AG08395 (cell line): ENCODE data around the gene GALNT15.
A peak's percentile ranks its signal among the peaks of the same experiment; 100 is the strongest.

Experiments
- DNase-seq: peaks from one replicate; pipeline ENCODE4 v3.0.0; 2012; ENCODE audit warnings: mixed read lengths, low spot score

GALNT15 gene

DNA sequence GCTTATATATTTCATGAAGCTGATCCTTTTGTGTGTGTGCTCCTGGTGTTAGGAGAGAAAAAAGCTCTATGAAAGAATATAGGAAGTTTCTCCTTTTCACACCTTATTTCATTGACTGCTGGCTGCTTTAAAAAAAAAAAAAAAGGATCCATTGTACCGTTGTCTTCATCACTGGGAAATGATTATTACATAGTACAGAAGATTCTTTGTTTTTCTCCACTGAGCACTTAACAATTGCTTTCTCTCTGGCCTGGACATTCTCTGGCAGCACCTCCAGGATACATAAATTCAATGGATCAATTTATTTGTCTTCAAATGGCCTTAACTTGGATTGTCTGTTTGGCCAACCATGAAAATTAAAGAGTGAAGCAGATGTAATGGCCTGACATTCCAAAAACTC, 53.1 kb downstream of the GALNT15 start:
- no peak for DNase-seq

DNA sequence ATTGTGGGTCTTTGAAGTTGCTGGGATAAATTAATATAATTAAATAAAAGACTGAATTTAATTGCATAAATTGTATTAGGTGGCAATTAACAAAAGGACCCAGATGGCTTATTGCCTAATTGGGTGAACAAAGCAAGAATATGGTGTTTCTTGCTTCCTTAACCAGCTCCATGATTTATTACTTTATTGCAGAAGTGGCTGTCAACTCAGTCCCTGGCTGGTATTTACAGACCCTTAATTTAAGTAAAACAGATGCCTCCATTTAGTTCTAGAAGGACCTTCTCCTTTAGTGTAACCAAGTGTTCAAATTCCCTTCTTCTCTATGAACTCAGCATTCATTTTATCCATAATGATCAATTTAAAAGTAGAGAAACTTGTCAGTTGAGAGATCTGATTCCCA, 55.2 kb downstream of the GALNT15 start:
- DNase-seq = no peak

DNA sequence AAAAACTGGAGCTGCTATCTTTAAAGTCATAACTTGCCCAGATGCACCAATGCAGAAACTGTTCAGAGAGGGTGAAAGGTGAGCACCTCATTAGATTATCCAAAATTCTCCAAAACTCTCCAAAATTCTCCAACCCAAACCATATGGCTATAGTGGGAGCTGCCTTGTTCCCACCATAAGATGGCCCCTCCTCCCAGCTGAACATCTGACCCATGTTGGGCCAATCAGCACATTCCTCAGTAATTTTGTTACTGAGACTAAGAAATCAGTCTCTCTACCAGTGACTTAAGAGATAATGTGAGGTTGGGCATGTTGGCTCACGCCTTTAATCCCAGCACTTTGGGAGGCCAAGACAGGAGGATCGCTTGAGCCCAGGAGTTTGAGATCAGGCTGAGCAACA, 57.5 kb downstream of the GALNT15 start:
- no peak for DNase-seq

DNA sequence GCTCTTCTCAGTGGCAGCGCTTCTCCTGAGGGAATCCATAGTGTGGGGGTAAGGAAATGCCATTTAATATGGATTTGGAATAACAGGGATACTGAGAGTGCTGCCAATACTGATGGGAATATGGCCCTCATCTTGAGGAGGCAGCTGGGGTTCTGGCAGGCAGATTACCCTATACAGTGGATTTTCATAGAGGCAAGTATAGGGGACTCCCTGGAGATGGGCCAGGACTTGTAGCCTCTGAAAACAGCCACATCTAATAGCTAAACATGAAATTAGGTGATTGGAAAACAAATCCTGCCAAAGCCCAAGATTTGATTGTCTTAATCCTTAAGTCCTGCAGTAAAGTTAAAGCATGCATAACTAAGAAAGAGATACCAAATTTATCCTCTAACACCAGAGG, 59.3 kb downstream of the GALNT15 start:
- no peak for DNase-seq

DNA sequence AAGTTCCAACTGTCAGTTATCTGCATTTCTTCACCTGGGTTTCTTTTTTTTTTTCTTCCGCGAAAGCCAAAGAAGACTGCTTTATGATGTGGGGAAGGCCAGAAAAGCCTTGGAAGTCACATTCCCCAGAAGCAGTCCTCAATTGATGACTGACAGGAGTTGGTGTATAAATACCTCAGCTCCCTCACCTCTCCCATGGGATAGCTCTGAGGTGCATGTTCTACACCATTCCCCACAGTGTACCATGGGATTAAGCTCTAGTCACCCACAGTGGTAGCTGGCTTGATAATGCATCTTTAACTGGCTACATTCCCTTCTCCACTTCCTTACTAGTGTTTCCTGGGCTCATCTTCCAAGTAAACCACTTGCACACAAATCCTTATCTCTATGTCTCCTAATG, 59.8 kb downstream of the GALNT15 start:
- no peak for DNase-seq

DNA sequence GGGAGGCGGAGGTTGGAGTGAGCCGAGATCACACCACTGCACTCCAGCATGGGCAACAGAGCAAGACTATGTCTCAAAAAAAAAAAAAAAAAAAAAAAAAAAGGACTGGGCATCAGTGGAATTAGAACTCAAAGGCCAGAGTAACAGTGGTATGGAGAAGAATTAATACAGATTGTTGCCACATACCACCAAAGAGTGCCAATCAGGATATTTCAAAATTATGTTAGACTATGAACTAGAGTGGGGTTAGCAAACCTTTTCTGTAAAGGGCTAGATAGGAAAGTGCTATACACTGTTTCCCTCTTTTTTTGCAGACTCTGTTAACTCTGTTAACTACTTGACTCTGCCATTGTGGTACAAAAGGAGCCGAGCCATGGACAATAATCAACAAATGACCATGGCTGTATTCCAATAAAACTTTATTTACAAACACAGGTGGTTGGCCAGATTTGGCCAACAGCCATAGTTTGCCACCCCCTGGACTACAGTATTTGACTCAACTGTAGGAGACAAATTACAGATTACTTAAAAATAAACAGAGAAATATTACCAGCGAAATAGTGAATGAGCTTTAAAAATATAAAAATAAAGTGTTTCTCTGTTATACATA, 61.7 kb downstream of the GALNT15 start:
- DNase-seq = no peak

DNA sequence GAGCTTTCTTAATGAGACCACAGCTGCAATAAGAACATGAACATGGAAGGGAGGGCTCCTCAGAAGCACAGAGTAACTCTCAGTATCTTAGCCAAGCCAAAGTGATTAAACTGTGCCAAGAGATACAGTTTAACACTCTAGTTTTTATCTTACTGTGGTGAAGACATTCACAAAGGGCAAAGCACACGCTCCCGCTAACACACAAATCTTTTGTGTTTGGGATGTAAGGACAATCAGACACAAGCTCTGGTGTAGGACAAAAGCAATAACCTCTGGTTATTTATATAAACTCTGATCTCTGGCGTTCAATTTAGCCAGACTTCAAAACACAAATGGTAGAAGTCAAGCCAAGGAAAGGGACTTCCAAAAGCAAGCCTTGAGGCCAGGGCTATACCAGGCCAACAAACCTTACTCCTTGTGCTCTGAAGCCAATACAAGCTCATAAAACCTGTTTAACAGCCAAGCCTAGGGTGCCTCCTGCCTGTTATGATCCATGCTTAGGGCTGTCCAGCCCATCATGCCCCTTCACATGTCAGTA, 62.4 kb downstream of the GALNT15 start:
- DNase-seq = no peak

DNA sequence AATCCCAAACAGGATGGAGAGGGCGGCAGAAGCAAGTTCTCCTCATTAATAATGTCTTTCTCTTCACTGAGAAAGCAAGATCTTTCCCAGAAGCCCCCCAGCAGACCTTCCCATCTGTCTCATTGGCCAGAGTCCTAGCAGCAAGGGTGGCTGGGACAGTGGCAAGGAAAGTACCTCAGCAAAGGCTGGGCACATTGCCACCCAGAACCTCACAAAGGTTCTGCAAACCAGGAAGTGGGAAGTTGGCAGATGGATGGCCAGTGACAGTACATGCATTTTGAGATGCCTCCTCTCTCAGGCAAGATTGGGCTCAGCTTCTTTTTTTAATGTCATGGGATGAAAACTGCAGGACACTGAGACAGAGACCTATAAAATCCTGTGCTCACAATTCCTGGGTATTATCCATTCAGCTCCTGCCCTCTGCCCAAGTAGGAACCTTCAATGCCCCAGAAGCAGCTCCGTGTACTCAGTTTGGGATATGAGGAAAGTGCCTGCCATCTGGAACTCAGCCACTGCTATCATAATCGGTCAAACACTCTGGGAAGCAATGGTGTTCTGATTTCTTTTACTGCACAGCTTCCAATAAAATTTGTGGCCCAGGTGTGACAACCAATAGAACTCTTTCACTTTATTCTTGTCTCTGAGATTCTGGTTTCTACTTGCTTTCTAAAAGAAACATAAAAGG, 64.7 kb downstream of the GALNT15 start:
- DNase-seq = peak; percentile 7

DNA sequence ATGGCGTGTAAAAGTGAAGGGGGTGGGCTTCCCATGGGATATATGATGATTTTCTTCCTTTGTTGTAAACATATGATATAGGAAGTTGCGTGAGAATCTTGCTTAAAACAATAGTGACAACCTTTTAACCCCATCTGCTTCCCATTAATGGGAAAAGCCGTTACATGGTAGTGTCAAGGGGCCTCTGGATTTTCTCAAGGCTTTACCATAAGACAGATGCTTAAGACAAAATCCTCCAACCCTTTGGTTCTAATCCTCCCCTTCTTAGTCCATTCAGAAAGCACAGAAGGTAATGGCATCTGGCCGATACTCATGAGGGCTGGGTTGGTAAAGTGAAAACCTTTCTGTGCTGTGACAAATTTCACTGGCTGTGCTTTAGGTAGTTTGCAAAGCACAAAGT, 65.3 kb downstream of the GALNT15 start:
- peak; percentile 20 for DNase-seq

DNA sequence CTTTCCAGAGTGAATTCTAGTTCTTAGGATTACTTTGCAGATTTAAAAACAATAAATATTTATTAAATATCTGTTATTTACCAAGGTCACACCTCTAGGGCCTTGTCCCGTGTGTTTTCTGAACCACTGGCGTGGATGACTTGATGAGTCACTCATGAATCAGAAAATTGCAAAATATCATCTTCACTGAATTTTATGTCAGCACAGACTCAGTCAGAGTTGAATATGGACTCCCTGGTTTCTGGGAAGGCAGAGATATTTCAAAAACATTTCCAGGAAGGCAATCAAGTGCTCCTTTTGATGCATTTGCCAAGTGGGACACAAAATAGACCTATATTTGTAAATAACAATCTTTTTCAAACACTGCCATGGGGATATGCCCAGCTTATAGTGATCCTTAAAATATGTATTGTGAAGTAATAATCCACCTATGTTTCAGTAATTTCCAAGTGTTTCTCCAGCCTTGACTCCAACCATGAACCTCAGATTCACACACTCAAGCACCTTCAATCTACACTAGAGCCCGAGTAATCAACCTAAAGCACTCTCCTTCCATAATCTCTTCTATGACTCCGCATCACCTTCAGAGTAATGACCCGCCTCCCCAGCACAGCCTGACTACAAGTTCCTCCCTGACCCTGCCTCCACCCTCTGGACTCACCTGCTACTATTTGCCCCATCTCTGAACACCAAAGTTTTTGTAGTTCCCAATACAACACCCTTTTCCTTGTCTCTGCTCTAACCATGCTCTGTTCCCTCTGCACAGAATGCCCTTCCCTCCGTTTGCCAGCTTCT, 65.9 kb downstream of the GALNT15 start:
- DNase-seq = peak; percentile 84

DNA sequence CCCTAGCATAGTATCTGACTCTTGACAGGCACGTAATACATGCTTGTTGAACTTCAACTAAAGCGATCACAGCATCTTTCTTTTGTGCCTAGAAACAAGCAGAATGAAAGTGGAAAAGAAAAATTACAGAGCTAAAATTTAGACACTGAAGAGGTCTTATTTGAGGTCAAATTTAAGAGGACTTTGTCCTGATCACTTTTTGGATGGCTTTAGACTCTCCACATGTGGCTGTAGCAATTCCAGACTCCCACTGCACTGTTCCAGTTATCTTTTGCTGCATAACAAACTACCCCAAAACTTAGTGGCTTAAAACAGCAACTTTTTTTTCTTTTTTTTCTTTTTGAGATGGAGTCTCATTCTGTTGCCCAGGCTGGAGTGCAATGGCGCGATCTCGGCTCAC, 66.7 kb downstream of the GALNT15 start:
- DNase-seq = no peak

DNA sequence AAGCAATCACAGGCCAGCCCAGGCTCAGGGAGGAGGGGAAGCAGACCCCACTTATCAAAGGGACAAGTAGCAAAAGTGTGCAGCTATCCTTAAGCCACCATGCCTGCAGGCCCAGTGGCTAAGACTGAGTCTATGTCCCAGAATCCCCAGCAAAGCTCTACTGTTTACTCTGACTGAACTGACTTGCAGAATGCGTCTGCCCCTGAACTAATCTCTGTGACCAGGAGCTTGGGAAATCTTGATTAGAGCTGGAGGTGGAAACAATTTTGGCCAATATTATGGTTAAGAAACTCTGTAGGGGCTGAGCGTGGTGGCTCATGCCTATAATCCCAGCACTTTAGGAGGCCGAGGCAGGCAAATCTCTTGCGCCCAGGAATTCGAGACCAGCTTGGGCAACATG, 67.7 kb downstream of the GALNT15 start:
- no peak for DNase-seq

DNA sequence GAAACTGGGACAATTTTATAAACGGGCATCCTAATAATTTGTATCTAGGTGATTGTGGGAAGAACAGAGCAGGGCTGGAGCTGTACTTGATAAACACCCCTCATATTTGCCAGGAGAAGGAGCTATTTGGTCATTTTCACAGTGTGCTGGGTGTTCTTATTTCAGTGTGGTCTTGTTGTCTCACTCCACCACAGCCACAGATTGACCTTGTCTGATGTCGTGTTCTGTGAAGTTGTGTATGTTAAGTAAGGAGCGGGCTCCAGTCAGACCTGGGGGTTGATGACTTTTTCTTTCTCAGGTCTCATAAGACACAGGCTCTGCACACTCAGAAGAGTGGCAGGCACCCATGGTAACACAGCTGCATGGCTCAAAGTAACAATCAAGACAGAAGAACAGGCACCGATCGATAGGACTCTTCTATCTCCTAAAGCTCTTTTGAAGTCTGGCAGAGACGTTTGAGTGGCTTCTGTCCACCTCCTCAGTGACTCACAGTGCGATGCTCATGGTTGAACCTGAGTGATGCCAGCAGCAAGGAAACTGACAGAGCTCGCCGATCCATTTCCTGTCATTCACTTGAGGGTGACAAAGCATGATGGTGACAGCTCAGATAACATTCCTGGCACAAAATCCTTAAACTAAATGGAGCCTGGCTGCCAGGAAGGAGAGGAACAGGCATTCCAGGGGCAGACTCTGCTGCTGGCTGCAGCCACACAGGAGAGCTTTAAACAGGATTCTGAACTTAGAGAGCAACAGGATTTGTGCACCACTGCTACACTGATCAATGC, 69.4 kb downstream of the GALNT15 start:
- DNase-seq = peak; percentile 25

DNA sequence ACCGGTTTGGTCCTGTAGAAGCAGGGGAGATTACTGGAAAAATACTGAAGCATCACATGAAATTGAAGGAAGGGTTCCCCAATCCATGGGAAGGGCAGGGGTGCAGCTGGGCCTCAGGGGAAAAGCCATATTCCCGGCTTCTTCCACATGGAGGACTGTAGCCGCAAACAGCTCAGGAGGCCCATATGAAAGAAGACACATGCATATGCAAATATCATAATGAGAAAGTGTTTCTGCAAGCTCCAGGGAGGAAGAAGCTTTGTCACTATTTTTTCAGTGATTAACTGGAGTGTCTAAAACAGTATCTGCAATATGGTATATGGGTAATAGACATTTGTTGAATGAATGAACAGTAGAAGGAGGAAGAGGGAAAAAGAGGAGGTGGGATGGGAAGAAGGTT, 71.1 kb downstream of the GALNT15 start:
- DNase-seq = no peak

DNA sequence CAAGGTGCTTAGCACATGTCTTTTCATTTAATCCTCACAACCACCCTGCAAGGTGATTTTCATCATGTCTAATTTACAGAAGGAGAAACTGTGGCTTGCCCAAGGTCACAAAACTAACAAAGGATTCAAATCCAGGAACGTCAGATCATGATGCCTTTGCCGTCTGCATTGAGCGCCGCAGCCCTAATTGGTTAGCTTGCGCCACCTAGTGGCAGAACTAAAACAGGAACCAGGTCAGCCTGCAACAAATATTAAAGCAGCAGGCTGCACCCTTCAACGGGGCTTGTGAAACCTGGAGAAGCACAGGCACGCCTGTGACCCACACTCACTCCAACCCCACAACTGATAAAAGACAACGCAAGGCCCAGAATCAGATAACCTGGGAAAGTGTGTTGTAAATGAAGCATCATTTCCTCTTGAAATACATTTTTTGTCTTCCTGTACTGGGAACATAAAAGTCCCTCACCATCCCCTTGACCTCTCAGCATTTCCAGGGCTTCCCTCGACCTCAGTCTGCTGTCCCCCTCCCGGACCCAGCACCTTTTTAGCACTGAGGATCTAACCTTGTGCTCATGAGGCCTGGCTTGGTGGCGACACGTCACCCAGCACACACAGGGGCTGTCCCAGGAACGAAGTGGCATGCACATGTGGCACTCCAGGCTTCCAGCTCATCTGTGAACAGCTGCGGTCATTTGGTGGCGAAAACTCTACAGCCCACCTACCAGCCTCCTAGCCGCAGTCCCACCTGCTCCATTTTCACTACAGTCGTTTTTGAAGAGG, 73.0 kb downstream of the GALNT15 start:
- DNase-seq = peak; percentile 85

DNA sequence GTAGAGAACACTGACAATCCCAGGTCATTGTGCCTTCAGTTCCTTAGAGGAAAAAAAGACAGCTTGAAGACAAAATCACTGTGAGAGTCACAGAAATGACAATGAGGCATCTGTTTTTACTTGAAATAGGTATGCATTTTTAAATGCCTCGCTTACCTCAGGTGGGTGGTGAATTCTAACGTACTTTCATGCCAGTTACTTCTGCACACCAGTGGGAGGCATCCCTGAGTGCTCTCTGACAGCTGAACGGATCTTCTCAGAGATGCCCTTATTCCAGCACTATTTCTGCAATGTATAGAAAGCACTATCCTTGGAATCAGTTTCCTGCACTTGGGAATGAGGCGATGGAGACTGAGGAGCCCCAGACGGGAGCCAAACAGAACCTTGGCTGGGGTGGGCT, 74.1 kb downstream of the GALNT15 start:
- DNase-seq = no peak

DNA sequence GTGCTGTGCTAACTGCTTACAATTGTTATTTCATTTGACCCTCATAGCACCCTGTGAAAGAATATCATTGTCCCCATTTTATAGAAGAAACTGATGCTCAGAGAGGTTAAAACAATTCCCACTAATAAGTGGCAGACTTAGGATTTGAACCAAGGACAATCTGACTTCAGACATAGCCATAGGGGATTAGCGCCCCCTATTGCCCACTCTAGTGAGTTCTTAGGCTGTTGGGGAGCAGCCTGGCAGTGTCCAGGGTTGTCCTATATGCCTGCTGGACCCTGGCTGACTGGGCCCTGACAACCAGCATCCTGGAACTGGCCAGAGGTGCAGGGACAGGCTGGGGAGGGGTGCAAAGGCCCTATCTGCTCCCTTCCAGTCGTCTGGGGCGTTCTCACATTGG, 74.9 kb downstream of the GALNT15 start:
- DNase-seq = peak; percentile 27

DNA sequence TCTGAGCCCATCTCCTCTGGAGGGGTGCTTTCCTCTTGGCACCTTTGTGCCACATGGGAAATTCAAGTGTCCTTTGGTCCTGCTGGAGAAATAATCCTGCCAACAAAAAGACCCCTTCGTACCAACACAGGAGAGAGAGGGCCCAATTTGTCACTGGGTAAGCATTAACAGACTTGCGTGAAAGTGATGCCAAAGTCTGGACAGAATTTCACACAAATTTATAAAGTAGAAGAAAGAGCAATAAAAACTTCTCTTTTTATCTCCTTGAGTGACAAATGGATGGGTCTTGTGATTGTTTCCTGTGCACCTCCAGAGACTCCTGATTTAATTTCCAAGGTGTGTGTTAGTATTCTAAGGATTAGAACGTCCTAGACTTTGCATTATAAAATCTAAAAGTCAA, 75.4 kb downstream of the GALNT15 start:
- DNase-seq = no peak

DNA sequence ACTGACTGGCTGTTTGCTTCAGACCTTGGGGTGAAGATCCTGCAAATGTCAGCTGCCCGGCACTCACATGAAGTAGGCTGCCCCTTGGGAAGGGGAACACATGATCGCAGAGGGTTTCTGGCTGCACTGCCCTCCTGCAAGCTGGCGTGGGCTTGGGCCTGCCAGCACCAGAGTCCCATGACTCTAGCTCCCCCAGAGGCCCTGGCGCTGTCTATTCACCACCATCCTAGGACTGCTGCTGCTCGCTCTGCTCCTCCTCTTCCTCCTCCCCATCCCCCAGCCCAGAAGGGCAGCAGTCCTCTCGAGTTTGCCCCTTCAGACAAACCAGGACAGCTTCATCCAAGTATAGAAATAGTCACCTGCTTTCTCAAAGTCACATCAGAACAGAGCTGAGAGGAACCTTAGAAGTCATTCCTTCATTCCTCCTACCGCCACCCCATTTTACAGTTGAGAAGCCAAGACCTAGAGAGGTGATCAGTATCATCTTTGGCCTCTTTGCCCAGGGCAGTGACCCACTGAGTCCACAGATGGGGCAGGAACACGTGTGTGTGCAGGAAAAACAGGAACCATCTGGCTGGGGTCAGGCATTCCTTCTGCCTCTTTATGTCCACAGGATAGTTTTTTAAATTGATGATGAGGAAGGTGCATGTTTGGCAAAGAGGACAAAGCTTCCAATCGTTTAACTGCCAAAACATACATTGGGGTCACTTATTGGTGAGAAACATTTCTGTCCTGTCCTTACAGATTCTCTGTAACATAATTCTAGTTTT, 77.0 kb downstream of the GALNT15 start:
- no peak for DNase-seq

DNA sequence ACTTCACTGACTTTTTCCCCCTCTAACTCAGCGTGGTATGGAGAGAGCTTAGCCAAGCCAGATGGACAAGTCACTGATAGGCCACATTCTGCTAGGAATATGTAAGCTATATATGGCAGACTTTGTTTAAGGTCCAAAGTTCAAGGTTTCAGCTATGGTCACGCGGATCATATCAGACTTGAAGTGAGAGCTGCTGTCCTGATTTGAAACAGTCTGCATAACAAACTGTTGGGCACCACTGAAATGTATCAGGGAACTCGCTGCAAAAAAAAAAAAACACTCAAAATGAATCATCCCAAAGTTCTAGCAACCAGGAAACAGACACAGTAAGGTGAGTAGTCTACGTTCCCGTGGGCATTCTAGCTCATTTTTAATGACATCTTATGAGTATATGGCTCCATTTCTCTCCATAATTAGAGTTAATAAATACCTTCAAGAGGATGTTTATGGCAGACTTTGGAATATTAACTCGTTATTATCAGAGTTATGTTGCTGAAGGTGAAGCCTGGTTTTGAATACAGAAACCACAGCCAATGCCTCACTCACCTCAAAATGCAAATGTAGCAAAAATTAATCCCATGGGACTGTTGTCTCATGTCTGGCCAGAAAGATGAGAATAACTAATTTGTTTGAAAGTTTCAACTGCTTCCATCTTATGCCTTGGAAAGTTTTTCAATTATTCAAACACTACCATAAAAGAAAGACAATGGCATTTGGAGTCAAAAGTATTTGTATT, 77.9 kb downstream of the GALNT15 start:
- DNase-seq = no peak
